ENCODE data around the gene ABO. TPM values are rescaled to one million over a fixed set of nuclear protein-coding genes. Genes with fewer than 3 reads are reported as not detected.
"Not testable (repeated sequence)": the region's sequence is repeated elsewhere in the genome, so short reads cannot be mapped to it uniquely, and the experiment has no call there.

Gene ABO
- total RNA-seq, 1 donor from 2014 or later: 2.3 TPM

DNA sequence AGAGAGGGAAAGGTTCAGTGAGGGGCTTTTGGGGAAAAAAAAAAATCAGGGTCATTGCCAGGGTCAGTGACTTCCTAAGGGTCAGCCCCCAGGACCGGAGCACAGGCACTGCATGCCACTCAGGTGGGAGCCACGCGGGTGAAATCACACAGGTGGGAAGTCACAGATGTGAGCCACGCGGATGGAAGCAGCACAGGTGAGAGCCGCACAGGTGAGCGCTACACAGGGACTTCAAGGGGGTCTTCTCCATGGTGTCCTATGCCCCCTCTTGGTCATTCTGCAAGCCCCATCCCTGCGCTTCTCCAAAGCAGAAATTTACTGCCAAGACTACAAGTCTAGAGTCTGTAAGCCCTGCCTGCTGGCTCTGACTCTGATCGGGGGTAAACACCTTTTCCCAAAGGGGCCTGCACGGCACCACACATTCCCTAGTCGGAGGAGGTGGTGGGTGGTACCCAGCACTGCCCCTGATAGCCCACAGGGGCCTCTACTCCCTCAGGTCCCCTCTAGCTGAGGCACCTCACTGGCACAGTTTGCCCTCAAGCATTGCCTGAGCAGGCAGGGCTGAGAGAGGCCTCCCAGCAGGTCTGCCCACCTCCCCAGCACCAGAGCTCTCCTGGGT is 47.6 kb downstream of the ABO start:
- Mint-ChIP-seq H3K36me3 (no peaks in the 10 kb centered on the region), H3K9me3 (peaks cover 9% of the 10 kb centered on the region), H3K27me3 (ENCODE audit: low read depth) (peaks cover 15% of the 10 kb centered on the region), H3K4me1 (peaks cover 7% of the 10 kb centered on the region), H3K27ac (no peak overlapping the region), H3K4me3 (no peak overlapping the region)
- TF ChIP-seq, protein P1, sequence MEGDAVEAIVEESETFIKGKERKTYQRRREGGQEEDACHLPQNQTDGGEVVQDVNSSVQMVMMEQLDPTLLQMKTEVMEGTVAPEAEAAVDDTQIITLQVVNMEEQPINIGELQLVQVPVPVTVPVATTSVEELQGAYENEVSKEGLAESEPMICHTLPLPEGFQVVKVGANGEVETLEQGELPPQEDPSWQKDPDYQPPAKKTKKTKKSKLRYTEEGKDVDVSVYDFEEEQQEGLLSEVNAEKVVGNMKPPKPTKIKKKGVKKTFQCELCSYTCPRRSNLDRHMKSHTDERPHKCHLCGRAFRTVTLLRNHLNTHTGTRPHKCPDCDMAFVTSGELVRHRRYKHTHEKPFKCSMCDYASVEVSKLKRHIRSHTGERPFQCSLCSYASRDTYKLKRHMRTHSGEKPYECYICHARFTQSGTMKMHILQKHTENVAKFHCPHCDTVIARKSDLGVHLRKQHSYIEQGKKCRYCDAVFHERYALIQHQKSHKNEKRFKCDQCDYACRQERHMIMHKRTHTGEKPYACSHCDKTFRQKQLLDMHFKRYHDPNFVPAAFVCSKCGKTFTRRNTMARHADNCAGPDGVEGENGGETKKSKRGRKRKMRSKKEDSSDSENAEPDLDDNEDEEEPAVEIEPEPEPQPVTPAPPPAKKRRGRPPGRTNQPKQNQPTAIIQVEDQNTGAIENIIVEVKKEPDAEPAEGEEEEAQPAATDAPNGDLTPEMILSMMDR (IDR thresholded peaks at IDR 0.05; ENCODE audit: unreplicated experiment): no peak
- DNase-seq (ENCODE audit: low spot score in 2 of 2, unreplicated experiment in 2 of 2): no peak

DNA sequence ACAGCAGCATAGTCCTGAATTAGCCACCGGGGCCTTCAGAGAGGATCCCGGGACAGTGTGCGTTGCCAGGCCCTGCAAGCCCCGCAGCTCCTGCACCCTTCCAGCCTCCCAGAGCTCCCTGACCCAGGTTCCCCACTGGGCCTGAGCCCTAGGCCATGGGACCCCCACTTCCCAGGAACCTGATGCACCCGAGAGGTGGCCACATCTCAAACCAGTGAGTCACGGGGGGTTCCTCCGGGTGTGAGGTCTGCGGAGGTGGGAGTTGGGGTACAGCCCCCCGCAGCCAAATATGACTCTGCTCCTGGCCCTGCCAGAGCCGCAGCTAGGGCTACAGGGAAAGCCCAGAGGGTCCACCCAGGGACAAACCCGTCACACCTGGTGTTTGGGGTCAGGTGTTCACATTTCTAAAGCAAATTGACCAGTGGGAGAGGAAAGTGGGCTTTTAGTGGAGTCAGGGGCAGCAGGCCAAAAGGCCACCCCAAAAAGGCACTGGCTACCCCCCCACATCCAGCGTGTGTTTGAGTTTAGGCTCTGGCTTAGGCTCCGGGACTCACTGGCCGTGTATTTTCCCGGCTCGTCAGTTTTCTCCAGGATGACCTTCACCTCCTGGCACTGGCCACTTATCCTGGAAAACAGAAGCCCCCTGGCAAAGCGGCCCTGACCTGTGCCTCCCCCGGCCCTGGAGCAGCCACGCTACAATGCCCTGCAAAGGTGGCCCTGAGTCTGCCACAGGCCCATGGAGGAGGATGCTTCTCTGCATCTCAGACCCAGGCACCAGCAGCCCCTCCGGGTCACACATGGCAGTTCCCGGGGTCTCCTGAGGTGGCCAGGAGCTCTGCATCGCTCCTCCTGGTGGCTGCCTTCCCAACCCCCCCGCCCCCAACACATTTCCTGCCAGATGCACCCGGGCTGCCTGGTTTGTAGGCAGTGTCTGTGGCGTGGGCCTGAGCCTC is 48.5 kb downstream of the ABO start:
- Mint-ChIP-seq H3K36me3 (no peaks in the 10 kb centered on the region), H3K27me3 (ENCODE audit: low read depth) (peaks cover 11% of the 10 kb centered on the region), H3K4me3 (no peak overlapping the region), H3K27ac (no peak overlapping the region), H3K9me3 (peaks cover 9% of the 10 kb centered on the region), H3K4me1 (peaks cover 7% of the 10 kb centered on the region)
- DNase-seq (ENCODE audit: low spot score in 2 of 2, unreplicated experiment in 2 of 2): no peak
- TF ChIP-seq, protein P1 (IDR thresholded peaks at IDR 0.05; ENCODE audit: unreplicated experiment): no peak

DNA sequence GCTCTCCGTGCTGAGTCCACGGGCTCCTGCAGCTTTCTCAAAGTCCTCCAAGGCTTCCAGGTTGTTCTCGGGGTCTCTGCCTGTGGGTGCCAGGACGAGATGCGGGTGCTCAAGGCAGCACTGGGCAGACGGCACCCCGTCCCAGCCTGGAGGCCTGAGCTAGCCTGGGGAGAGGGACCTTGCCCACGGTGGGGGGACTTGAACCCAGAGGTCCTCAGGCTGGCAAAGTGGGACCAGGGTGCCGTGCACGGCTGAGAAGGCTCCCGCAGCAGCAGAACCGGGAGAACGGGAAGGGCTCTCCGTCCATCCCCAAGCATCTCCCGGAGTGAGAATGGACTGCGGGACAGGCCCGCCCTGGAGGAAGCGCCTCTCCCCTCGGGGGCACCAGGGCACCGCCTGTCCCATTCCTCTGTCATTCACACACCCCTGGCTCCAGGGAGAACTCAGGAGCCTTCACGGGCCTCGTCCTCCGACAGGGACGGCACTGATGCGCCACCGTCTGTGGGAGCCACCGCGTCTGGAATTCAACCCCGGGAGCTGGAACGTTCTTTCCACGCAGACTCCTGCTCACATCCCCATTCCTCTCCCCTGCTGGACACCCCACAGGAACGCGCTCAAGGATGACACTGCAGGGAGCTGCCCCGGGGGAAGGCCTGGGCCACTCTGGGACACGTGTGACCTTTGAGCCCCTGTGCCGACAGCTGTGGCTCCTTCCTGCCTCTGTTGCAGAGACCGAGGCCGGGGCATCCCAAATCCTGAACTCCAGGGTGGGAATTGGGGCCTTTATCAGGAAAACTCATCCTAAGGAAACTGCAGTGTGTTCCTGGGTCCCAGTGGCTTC is 49.6 kb downstream of the ABO start:
- Mint-ChIP-seq H3K4me3 (no peak overlapping the region), H3K4me1 (peaks cover 7% of the 10 kb centered on the region), H3K27me3 (ENCODE audit: low read depth) (peaks cover 19% of the 10 kb centered on the region), H3K36me3 (no peaks in the 10 kb centered on the region), H3K27ac (no peak overlapping the region), H3K9me3 (peaks cover 12% of the 10 kb centered on the region)
- TF ChIP-seq, protein P1 (IDR thresholded peaks at IDR 0.05; ENCODE audit: unreplicated experiment): no peak
- no peak for DNase-seq (ENCODE audit: low spot score in 2 of 2, unreplicated experiment in 2 of 2)

DNA sequence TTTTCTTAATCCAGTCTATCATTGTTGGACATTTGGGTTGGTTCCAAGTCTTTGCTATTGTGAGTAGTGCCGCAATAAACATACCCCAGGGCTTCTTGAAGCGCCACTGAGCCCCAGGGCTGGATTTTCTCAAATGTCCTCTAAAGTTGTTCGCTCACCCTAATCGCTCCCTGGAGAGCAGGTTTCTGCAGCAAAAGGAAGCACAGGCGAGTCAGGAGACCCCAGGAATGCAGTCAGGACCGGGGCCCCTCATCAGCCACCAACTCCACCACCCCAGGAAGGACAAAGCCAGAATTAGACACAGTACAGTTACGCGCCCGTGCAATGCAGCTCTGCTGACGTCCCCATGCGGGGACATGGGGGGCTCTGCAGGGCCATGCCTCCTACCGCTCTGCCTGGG is 50.2 kb downstream of the ABO start:
- Mint-ChIP-seq H3K27me3 (ENCODE audit: low read depth) (peaks cover 20% of the 10 kb centered on the region), H3K27ac (no peak overlapping the region), H3K4me1 (peaks cover 7% of the 10 kb centered on the region), H3K4me3 (no peak overlapping the region), H3K36me3 (no peaks in the 10 kb centered on the region), H3K9me3 (peaks cover 5% of the 10 kb centered on the region)
- no peak for DNase-seq (ENCODE audit: low spot score in 2 of 2, unreplicated experiment in 2 of 2)
- TF ChIP-seq, protein P1 (IDR thresholded peaks at IDR 0.05; ENCODE audit: unreplicated experiment): no peak

DNA sequence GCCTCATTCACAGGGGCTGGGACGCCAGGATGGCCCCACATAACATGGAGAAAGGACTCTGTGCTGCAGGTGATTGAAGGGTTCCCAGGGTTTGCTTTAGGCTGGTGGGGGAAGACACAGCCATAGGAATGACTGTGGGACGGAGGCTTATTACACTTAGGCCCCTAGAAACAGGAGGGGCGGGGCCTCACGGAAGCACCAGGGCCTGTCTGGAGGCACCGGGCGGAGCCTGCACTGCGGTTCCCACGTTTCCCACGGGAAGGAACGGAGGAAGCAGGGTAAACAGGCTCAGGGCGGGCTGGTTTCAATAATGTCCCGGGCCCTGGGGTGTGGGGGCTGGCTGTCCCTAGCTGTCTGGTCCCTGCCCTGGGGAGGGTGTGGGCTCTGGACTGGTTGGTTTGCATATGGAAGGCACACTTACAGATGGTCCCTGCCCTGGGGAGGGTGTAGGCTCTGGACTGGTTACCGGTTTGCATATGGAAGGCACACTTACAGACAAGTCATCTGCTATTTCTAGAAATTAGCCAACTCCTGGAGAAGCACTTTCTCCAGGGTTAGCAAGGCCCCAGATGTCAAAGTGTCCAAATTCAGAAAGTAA is 51.7 kb downstream of the ABO start:
- H3K4me3 Mint-ChIP-seq; H3K9me3 Mint-ChIP-seq; DNase-seq (ENCODE audit: low spot score in 2 of 2, unreplicated experiment in 2 of 2); H3K36me3 Mint-ChIP-seq; H3K27ac Mint-ChIP-seq; H3K4me1 Mint-ChIP-seq: not testable (repeated sequence)
- peaks cover 31% of the 10 kb centered on the region for H3K27me3 Mint-ChIP-seq (ENCODE audit: low read depth)

DNA sequence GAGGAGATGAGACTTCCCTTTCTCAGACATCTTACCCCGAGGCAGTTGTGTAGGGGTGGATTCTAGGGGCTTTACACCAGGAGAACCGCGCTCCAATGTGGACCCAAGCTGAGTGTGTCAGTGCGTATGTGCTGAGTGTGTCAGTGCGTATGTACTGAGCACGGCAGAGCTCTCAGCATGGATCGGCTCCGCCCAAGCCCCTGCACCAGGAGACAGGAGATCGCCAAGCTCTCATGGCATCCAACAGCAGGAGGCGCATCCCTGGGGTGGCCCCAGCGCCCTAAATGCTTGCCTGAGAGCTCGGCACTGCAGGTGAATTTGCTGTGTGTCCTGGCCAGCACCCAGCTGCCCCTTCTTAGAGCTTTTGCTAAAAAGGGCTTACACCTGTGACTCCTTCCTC is 53.0 kb downstream of the ABO start:
- H3K9me3 Mint-ChIP-seq; H3K4me1 Mint-ChIP-seq; H3K36me3 Mint-ChIP-seq; DNase-seq (ENCODE audit: low spot score in 2 of 2, unreplicated experiment in 2 of 2); H3K4me3 Mint-ChIP-seq; H3K27ac Mint-ChIP-seq: not testable (repeated sequence)
- peaks cover 42% of the 10 kb centered on the region for H3K27me3 Mint-ChIP-seq (ENCODE audit: low read depth)
